GM12878 (cell line): ENCODE data around the gene SCGB1A1. TPM values are rescaled to one million over a fixed set of nuclear protein-coding genes. Genes with fewer than 3 reads are reported as not detected.
A peak's percentile ranks its signal among the peaks of the same experiment; 100 is the strongest.

Experiments
- ATAC-seq: fragments of 200-7000 bp; cut with Tn5 transposase; 3 replicates; pipeline ENCODE4 v1.9.1; 2020; ENCODE audit warnings: mild to moderate bottlenecking, moderate library complexity
- BruUV-seq: library from RNA; stranded (reverse); fragments of 400-500 nt; replicated peaks from 2 replicates; lab custom pipeline; 2021; lab: Mats Ljungman, UMichigan
- CTCF ChIA-PET: fragments of 300-600 bp; sonication (Branson Sonifier 250); formaldehyde crosslinking; extraction: SDS; loops from one replicate; lab custom pipeline; 2021; ENCODE audit warnings: inconsistent platforms; lab: Yijun Ruan, JAX
- POLR2A ChIA-PET: fragments of 350-600 bp; formaldehyde crosslinking; extraction: SDS; loops from one replicate; lab custom pipeline; 2021; ENCODE audit warnings: inconsistent platforms; lab: Charles Lee
- RAD21 ChIA-PET: fragments of 300-600 bp; sonication (Branson Sonifier 250); formaldehyde crosslinking; loops from one replicate; lab custom pipeline; 2023; ENCODE audit warnings: antibody characterized with exemption; ENCODE audit not compliant: unreplicated experiment; lab: Charles Lee
- SMC1A ChIA-PET: fragments of 300-600 bp; sonication (Branson Sonifier 250); formaldehyde crosslinking; loops from one replicate; lab custom pipeline; 2023; ENCODE audit not compliant: unreplicated experiment, uncharacterized antibody; lab: Charles Lee
- DNase-seq: peaks from one replicate; pipeline ENCODE4 v3.0.0-alpha.2; 2011; ENCODE audit warnings: low read depth, low spot score
- FAIRE-seq: peaks from 3 replicates; lab custom pipeline; 2011; peaks lifted over from hg19 to GRCh38; lab: Jason Lieb, UNC
- H2AFZ ChIP-seq: 2 replicates; pipeline ENCODE4 v1.6.0; 2011; ENCODE audit warnings: low read depth, low read length, control low read depth; ENCODE audit not compliant: control insufficient read depth
- H3K27ac ChIP-seq: 2 replicates; pipeline ENCODE4 v1.5.1; 2011; ENCODE audit warnings: control low read depth; ENCODE audit not compliant: control insufficient read depth, insufficient read depth
- H3K27me3 ChIP-seq, 2 experiments: replicated peaks in 1 of 2; 2 replicates each; pipeline versions ENCODE4 v1.6.0 to v1.6.1; 2011; ENCODE audit warnings: low read length in 1 of 2; ENCODE audit not compliant: control insufficient read depth in 2 of 2, insufficient read depth in 2 of 2
- H3K36me3 ChIP-seq, 2 experiments: 2 replicates each; pipeline ENCODE4 v1.5.1; 2011; ENCODE audit warnings: low read length in 1 of 2; ENCODE audit not compliant: control insufficient read depth in 2 of 2, insufficient read depth in 2 of 2
- H3K4me1 ChIP-seq: 2 replicates; pipeline ENCODE4 v1.6.1; 2011; ENCODE audit warnings: mild to moderate bottlenecking, low read length, moderate library complexity, mixed read lengths; ENCODE audit not compliant: control insufficient read depth, insufficient read depth
- H3K4me2 ChIP-seq: 2 replicates; pipeline ENCODE4 v1.6.0; 2011; ENCODE audit warnings: control low read depth; ENCODE audit not compliant: control insufficient read depth, insufficient read depth
- H3K4me3 ChIP-seq: fragments of 200-600 bp; sonication (generic); 2 replicates; pipeline ENCODE4 v1.5.1; 2016
- H3K79me2 ChIP-seq: 2 replicates; pipeline ENCODE4 v1.6.0; 2011; ENCODE audit warnings: low read length; ENCODE audit not compliant: control insufficient read depth, insufficient read depth
- H3K9ac ChIP-seq: 2 replicates; pipeline ENCODE4 v1.8.0; 2011; ENCODE audit warnings: low read length, control low read depth, mixed read lengths; ENCODE audit not compliant: control insufficient read depth, insufficient read depth
- H3K9me3 ChIP-seq: replicated peaks from 3 replicates; pipeline ENCODE4 v1.5.1; 2011; ENCODE audit warnings: mild to moderate bottlenecking, low read length; ENCODE audit not compliant: control insufficient read depth, insufficient read depth
- H4K20me1 ChIP-seq: 2 replicates; pipeline ENCODE4 v1.6.0; 2011; ENCODE audit not compliant: control insufficient read depth, insufficient read depth
- ATF7 ChIP-seq: fragments of 450-650 bp; IDR thresholded peaks from 2 replicates; pipeline ENCODE4 v1.6.1; 2016; ENCODE audit warnings: low read depth, mild to moderate bottlenecking
- BACH1 ChIP-seq: fragments of 450-650 bp; IDR thresholded peaks from 2 replicates; pipeline ENCODE4 v1.6.1; 2017; ENCODE audit warnings: mild to moderate bottlenecking, borderline replicate concordance
- BRCA1 ChIP-seq: IDR thresholded peaks from 2 replicates; pipeline ENCODE4 v1.6.1; 2011; ENCODE audit warnings: low read depth, low read length, improper control_type of control experiment
- PKNOX1 ChIP-seq: fragments of 450-650 bp; IDR thresholded peaks from 2 replicates; pipeline ENCODE4 v1.6.1; 2016; ENCODE audit warnings: mild to moderate bottlenecking
- TCF3 ChIP-seq: IDR thresholded peaks from 2 replicates; pipeline ENCODE4 v1.6.1; 2012; ENCODE audit warnings: low read depth, mild to moderate bottlenecking, low read length, borderline replicate concordance; ENCODE audit not compliant: insufficient read depth
- WGBS: methylation state at CpG from one replicate; pipeline ENCODE4 v1.1.6; 2016; ENCODE audit warnings: low lambda C conversion rate; ENCODE audit not compliant: insufficient replicate concordance, insufficient coverage; ENCODE audit errors: missing lambda C conversion rate; 5-methylcytosine and 5-hydroxymethylcytosine counted together
- in situ Hi-C: fragments of 300-500 bp; cut with MboI; formaldehyde crosslinking; loops from 9 replicates; pipeline ENCODE4 v1.14.3; 2018; ENCODE audit warnings: mixed read lengths
- intact Hi-C: fragments of 100-400 bp; cut with micrococcal nuclease; formaldehyde crosslinking; loops from one replicate; pipeline ENCODE4 v1.14.2; 2022; ENCODE audit not compliant: unreplicated experiment
- polyA plus RNA-seq, 11 experiments: library from polyadenylated mRNA; depleted of rRNA in 4 of 11; unstranded in 6 of 11; stranded (reverse) in 5 of 11; fragments of >200 nt; fragmentation: Nextera tagmentation in 4 of 11; fragmentation: Illumina TruSeq in 1 of 11; extraction: Ambion mirVana in 4 of 11; extraction: Trizol in 1 of 11; gene quantifications; 1 replicate in 1 of 11; 2 replicates in 10 of 11; pipeline versions ENCODE4 v1.2.1 to v1.2.3, GENCODE V29; 2011 to 2016; ENCODE audit warnings: inconsistent platforms in 2 of 11, missing spikeins in 2 of 11, low read depth in 1 of 11
- total RNA-seq, 4 experiments: library from RNA; depleted of rRNA in 3 of 4; stranded (reverse); fragments of >200 nt in 3 of 4; fragmentation: Illumina TruSeq in 1 of 4; extraction: Trizol in 1 of 4; gene quantifications; 2 replicates each; pipeline versions ENCODE4 v1.2.1 to v1.2.3, GENCODE V29; 2013 to 2021

SCGB1A1 gene
- total and polyA plus RNA-seq, 10 of the 15 experiments (the other 5 are each of a cell fraction or from before 2014, with no cell fraction given): not detected

- CTCF ChIA-PET: interaction anchor here (1.7 to 12.5 kb wide), 4 partner anchors 25 to 139 kb away, joined by 6 to 280 read pairs (median 53); no protein-coding TSS in a partner anchor
- TF ChIP-seq BACH1: no peak
- peak; percentile 27; the same call in 1 of the 2 replicates for TF ChIP-seq ATF7
- TF ChIP-seq BRCA1: no peak
- peak; percentile 34; the same call in 1 of the 2 replicates for TF ChIP-seq PKNOX1
- TF ChIP-seq TCF3: no peak
These were observed 1.1 kb downstream of the SCGB1A1 start for GRCh38 chr11:62419943-62420342.

More at GRCh38 chr11:62419943-62420342, 1.1 kb downstream of the SCGB1A1 start:
- Histone ChIP-seq H2AFZ (no peak overlapping the region), H4K20me1 (no peaks in the 10 kb centered on the region), H3K9me3 (no peaks in the 10 kb centered on the region), H3K27ac (no peak overlapping the region), H3K4me2 (no peak overlapping the region), H3K79me2 (no peaks in the 10 kb centered on the region), H3K4me1 (no peaks in the 10 kb centered on the region), H3K4me3 (no peak overlapping the region), H3K27me3 (no peaks in the 10 kb centered on the region; a peak in 1 of 4 replicates), H3K36me3 (no peaks in the 10 kb centered on the region), H3K9ac (no peak overlapping the region)
- no peak for FAIRE-seq
- no peak for DNase-seq
- in situ Hi-C loops (loop anchor here (10.0 kb wide), 3 partner anchors 135 to 445 kb away; no protein-coding TSS in a partner anchor), intact Hi-C loops (loop anchor here (10.0 kb wide), 1 partner anchor 445 kb away; no protein-coding TSS in a partner anchor)
- ChIA-PET POLR2A (no interaction called here), SMC1A (interaction anchor here (1.2 kb wide), 1 partner anchor 122 kb away, joined by 3 read pairs; no protein-coding TSS in a partner anchor), RAD21 (no interaction called here)
- 5% methylated on average over 1 of the region's 1 CpG for WGBS
- ATAC-seq: no peak
- BruUV-seq: no TSS peak
